Activated CD8-positive, alpha-beta memory T cell treated with anti-CD3 and anti-CD28 coated beads, Interleukin-2, amount 50 U/mL, for 1 hour (primary cell): ENCODE data around the gene ARL5C.

Source experiments
- DNase-seq: peaks from one replicate; pipeline ENCODE4 v3.0.0-alpha.2; 2020; ENCODE audit errors: extremely low read depth

Gene ARL5C

GRCh38 chr17:39167476-39167875 lies 1.5 kb upstream of the ARL5C start:
- no peak for DNase-seq

GRCh38 chr17:39166437-39167335 lies 725 bp upstream of the ARL5C start:
- DNase-seq = no peak

GRCh38 chr17:39165178-39165840 lies 652 bp downstream of the ARL5C start:
- no peak for DNase-seq

GRCh38 chr17:39164675-39165143 lies 1.3 kb downstream of the ARL5C start:
- peak; percentile 46 for DNase-seq

GRCh38 chr17:39161962-39162361 lies 4.0 kb downstream of the ARL5C start:
- no peak for DNase-seq

GRCh38 chr17:39158623-39159022 lies 7.3 kb downstream of the ARL5C start:
- no peak for DNase-seq

GRCh38 chr17:39156491-39156890 lies 9.5 kb downstream of the ARL5C start:
- DNase-seq = no peak

- DNase-seq = no peak
These were observed 10.3 kb downstream of the ARL5C start for GRCh38 chr17:39155654-39156053.

GRCh38 chr17:39153599-39154051 lies 12.3 kb downstream of the ARL5C start:
- peak; percentile 73 for DNase-seq

GRCh38 chr17:39151943-39152818 lies 13.8 kb downstream of the ARL5C start:
- DNase-seq = no peak

GRCh38 chr17:39151150-39151942 lies 14.6 kb downstream of the ARL5C start, which contains the start of gene PLXDC1:
PLXDC1 (minus strand) TSS chr17:39151637; CDS start chr17:39151437, 200 bp downstream.
- no peak for DNase-seq

GRCh38 chr17:39150795-39151149 lies 15.2 kb downstream of the ARL5C start:
- no peak for DNase-seq

- no peak for DNase-seq
These were observed 15.8 kb downstream of the ARL5C start for GRCh38 chr17:39150104-39150634.

- no peak for DNase-seq
These were observed 18.5 kb downstream of the ARL5C start for GRCh38 chr17:39147221-39148185.

GRCh38 chr17:39146273-39146672 lies 19.7 kb downstream of the ARL5C start:
- DNase-seq = no peak

GRCh38 chr17:39145143-39145542 lies 20.8 kb downstream of the ARL5C start:
- no peak for DNase-seq

GRCh38 chr17:39144416-39144840 lies 21.5 kb downstream of the ARL5C start:
- DNase-seq = no peak

- no peak for DNase-seq
These were observed 22.3 kb downstream of the ARL5C start for GRCh38 chr17:39143552-39144093.
